Osteocyte (in vitro differentiated cells): Measurements from ENCODE around the gene PTCSC3. TPM values are rescaled to one million over a fixed set of nuclear protein-coding genes. Genes with fewer than 3 reads are reported as not detected.

ENCODE experiments used
- DNase-seq: peaks from one replicate; pipeline ENCODE4 v3.0.0; 2021; ENCODE audit warnings: mixed read lengths; ENCODE audit not compliant: unreplicated experiment; ENCODE audit errors: extremely low spot score
- H3K27ac Mint-ChIP-seq: one replicate; pipeline ENCODE4 v1.8.0; 2021; ENCODE audit warnings: mild to moderate bottlenecking, mixed read lengths; ENCODE audit not compliant: unreplicated experiment
- H3K27me3 Mint-ChIP-seq: one replicate; pipeline ENCODE4 v1.8.0; 2021; ENCODE audit warnings: mixed read lengths; ENCODE audit not compliant: unreplicated experiment
- H3K36me3 Mint-ChIP-seq: one replicate; pipeline ENCODE4 v1.8.0; 2021; ENCODE audit warnings: mixed read lengths; ENCODE audit not compliant: unreplicated experiment
- H3K4me1 Mint-ChIP-seq: one replicate; pipeline ENCODE4 v1.8.0; 2021; ENCODE audit warnings: mixed read lengths; ENCODE audit not compliant: unreplicated experiment
- H3K4me3 Mint-ChIP-seq: one replicate; pipeline ENCODE4 v1.8.0; 2021; ENCODE audit warnings: mild to moderate bottlenecking, moderate library complexity, mixed read lengths; ENCODE audit not compliant: unreplicated experiment
- H3K9me3 Mint-ChIP-seq: one replicate; pipeline ENCODE4 v1.8.0; 2021; ENCODE audit warnings: mixed read lengths; ENCODE audit not compliant: unreplicated experiment
- total RNA-seq: library from RNA; stranded (reverse); gene quantifications from 2 replicates; pipeline ENCODE4 v1.2.1, GENCODE V29; 2021
- TF ChIP-seq, protein P1 (sequence below): fragments of 200-600 bp; sonication (generic); IDR thresholded peaks from 2 replicates; pipeline ENCODE4 v1.5.0; 2021; ENCODE audit warnings: antibody characterized with exemption, mild to moderate bottlenecking, moderate library complexity

Gene PTCSC3
- total RNA-seq, 1 donor from 2014 or later, result not detected

DNA sequence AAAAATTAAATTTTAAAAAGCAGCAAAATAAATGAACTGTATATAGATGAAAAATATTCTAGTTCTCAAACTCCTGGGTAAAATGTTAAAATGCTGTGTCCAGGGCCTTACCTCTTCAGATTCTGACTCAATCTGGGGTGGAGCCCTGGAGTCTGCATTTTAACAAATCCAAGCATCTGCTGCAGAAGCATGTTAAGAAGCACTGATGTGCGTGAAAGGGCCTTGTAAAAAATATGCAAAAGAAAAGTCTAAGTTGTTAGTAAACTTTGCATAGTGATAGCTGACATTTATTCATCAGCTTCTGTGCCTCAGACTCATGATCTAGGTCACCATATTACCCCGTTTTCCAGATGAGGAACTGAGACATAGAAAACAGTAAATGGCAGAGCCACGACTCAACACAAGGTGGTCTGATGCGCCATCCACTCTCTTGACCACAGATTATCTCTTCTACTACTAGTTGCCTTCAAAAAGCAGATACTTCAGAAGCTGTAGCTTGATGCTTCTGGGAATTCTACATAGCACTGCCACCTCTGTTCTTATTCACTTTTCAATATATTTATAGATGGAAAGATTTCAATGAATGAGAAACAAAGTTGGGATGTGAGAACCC lies 28.0 kb upstream of the PTCSC3 start:
- no peak overlapping the region for H3K4me3 Mint-ChIP-seq
- no peaks in the 10 kb centered on the region for H3K4me1 Mint-ChIP-seq
- TF ChIP-seq, protein P1, sequence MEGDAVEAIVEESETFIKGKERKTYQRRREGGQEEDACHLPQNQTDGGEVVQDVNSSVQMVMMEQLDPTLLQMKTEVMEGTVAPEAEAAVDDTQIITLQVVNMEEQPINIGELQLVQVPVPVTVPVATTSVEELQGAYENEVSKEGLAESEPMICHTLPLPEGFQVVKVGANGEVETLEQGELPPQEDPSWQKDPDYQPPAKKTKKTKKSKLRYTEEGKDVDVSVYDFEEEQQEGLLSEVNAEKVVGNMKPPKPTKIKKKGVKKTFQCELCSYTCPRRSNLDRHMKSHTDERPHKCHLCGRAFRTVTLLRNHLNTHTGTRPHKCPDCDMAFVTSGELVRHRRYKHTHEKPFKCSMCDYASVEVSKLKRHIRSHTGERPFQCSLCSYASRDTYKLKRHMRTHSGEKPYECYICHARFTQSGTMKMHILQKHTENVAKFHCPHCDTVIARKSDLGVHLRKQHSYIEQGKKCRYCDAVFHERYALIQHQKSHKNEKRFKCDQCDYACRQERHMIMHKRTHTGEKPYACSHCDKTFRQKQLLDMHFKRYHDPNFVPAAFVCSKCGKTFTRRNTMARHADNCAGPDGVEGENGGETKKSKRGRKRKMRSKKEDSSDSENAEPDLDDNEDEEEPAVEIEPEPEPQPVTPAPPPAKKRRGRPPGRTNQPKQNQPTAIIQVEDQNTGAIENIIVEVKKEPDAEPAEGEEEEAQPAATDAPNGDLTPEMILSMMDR, result no peak
- DNase-seq, result no peak
- H3K27ac Mint-ChIP-seq, result no peak overlapping the region
- H3K9me3 Mint-ChIP-seq, result peaks cover 6% of the 10 kb centered on the region
- peaks cover 17% of the 10 kb centered on the region for H3K27me3 Mint-ChIP-seq
- no peaks in the 10 kb centered on the region for H3K36me3 Mint-ChIP-seq

DNA sequence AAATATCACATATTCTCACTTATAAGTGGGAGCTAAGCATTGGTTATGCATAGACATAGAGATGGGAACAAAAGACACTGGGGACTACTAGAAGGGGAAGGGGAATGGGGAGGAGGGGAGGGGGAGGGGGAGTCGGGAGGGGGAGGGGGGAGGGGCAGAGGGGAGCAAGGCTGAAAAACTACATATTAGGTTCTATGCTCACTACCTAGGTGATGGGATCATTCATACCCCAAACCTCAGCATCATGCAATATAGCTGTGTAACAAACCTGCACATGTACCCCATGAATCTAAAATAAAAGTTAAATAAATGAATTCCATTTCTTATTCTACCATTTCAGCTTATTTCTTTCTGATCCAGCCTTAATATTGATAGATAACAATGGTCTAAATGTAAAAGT lies 21.9 kb upstream of the PTCSC3 start:
- H3K4me1 Mint-ChIP-seq, result no peaks in the 10 kb centered on the region
- TF ChIP-seq, protein P1, result no peak
- H3K36me3 Mint-ChIP-seq, result no peaks in the 10 kb centered on the region
- H3K9me3 Mint-ChIP-seq, result peaks cover 4% of the 10 kb centered on the region
- no peak overlapping the region for H3K27ac Mint-ChIP-seq
- no peak overlapping the region for H3K4me3 Mint-ChIP-seq
- peaks cover 6% of the 10 kb centered on the region for H3K27me3 Mint-ChIP-seq
- no peak for DNase-seq

DNA sequence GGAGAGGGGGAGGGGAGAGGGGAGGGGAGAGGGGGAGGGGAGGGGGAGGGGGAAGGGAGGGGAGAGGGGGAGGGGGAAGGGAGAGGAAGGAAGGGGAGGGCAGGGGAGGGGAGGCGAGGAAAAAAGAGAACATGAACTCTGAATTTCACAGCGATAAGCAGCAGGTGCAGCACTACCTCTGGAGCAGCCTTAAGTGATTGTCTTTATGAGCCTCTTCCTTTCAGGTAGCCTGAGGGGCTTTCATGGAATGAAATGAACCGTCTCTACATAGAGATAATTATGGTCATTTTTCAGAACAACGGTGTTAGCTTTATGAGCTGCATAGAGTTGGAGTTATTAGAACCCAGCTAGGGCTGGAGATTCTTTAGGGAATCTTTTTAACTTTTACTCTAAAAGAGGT lies 18.1 kb upstream of the PTCSC3 start:
- no peak for DNase-seq
- Mint-ChIP-seq H3K27ac (no peak overlapping the region), H3K27me3 (peaks cover 12% of the 10 kb centered on the region), H3K9me3 (no peaks in the 10 kb centered on the region), H3K4me1 (no peaks in the 10 kb centered on the region), H3K4me3 (no peak overlapping the region), H3K36me3 (no peaks in the 10 kb centered on the region)
- TF ChIP-seq, protein P1, result no peak

DNA sequence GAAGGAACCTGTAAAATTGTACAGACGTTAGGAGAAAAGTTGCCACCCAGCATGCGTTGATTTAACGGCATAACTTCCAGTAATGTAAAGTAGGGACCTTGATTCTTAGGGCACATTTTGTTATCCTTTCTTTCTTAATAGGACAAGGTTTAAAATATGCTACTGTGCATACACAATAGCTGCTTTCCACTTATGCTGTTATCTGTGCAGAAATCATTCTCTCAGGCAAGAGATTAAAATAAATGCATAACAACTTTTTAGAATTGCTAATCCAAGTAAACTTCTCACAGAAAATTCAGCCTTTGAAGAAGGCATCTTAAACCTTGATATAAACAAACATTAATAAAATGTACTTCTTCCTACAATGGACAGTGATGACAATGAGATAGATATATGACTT lies 16.0 kb upstream of the PTCSC3 start:
- Mint-ChIP-seq H3K9me3 (no peaks in the 10 kb centered on the region), H3K27ac (no peak overlapping the region), H3K27me3 (peaks cover 7% of the 10 kb centered on the region), H3K4me3 (no peak overlapping the region), H3K4me1 (no peaks in the 10 kb centered on the region), H3K36me3 (no peaks in the 10 kb centered on the region)
- TF ChIP-seq, protein P1, result no peak
- no peak for DNase-seq

DNA sequence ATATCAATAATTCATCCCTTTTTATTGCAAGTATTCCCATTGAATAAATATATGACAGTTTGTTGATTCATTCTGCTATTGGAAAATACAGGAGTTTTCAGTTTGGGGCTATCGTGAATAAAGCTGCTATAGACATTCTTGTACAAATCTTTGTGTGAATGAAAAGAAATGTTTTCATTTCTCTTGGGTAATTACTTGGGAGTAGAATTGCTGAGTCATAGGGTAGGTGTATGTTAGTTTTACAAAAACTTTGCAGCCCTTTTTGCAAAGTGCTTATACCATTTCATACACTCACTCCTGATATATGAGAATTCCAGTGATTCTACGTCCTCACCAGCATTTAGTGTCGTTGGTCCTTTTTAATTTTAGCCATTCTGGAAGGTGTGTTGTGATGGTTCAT lies 6.9 kb upstream of the PTCSC3 start:
- no peak for DNase-seq
- no peaks in the 10 kb centered on the region for H3K27me3 Mint-ChIP-seq
- H3K36me3 Mint-ChIP-seq, result no peaks in the 10 kb centered on the region
- H3K4me3 Mint-ChIP-seq, result no peak overlapping the region
- TF ChIP-seq, protein P1, result no peak
- no peaks in the 10 kb centered on the region for H3K4me1 Mint-ChIP-seq
- no peak overlapping the region for H3K27ac Mint-ChIP-seq
- no peaks in the 10 kb centered on the region for H3K9me3 Mint-ChIP-seq
